ENCODE data around the gene FHIT.
A peak's percentile ranks its signal among the peaks of the same experiment; 100 is the strongest.

The FHIT gene

GRCh38 chr3:60517134-60517533, 734.1 kb downstream of the FHIT start:
- no peak for DNase-seq

DNA sequence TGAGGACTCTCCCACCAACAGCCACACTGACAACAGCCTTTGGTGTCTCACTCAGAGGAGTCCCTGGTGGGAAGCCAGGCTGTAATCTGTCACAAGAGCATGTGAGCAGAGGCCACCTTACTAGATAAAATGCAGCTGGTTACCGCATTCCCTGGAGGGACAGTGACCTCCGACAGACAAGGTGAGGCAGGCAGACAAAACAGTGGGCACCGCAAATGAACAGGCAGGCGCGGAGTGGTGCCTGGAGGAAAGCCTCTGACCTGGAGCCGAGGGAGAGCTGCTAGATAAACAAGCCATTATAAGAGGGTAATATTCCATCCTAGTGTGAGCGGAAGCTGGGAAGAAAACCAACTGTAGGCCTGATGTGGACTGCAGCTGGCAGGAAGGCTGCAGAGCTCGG, 736.4 kb downstream of the FHIT start:
- DNase-seq = peak; percentile 46

DNA sequence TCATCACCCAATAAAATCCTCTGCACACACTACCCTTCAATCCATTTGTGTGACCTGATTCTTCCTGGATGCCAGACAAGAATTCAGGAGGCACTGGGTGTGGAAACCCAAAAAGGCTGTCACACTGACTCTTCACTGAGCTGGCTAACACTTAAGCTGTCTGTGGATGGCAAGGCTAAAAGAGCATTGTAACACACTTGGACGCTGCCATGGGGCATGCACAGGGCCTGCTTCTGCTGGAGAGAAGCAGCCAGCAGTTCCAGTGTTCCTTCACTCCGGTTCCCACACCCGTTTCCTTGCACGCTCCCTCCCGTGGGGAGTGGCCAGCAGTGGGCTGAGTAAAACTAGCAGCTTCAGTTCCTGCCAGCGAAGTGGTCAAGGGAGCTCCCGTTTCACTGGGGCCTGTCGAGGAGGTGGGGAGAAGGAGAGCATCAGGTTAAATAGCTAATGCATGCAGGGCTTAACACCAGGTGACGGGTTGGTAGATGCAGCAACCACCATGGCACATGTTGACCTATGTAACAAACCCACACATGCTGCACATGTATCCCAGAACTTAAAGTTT, 737.1 kb downstream of the FHIT start:
- peak; percentile 6 for DNase-seq

DNA sequence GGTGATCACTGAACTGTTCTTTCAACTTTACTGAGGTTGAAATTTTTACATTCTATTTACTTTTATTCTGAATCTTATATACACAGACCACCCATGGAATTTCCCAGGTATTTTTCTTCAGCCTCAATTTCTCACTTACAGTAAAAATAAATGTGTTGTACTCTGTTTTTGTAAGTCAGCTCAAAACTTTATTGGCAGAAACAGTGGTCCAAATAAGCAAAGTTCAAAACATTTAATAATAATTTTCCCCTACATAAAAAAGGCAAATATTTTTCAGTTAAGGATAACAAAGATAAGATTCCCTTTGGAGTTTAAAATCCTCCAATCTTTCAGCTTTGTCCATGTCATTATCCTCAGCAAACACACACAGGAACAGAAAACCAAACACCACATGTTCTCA, 738.0 kb downstream of the FHIT start:
- no peak for DNase-seq

GRCh38 chr3:60512506-60512905, 738.7 kb downstream of the FHIT start:
- DNase-seq = no peak

DNA sequence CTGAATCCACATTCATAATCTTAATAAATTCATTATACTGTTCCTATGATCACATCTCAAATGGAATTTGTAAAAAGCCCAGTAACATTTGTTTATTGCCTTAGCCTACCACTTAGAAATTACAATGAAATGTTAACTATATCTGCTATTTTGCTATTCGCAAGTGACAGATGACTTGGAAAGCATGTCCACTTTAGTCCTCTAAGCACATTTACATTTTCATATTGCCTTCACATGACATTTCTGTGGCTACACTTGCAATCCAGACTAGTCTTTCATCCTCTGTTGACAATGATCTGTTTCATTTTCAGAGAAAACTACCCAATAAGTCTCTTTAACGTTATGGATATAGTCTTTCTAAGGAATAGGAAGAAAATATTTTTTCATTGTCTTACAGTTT, 741.8 kb downstream of the FHIT start:
- no peak for DNase-seq

DNA sequence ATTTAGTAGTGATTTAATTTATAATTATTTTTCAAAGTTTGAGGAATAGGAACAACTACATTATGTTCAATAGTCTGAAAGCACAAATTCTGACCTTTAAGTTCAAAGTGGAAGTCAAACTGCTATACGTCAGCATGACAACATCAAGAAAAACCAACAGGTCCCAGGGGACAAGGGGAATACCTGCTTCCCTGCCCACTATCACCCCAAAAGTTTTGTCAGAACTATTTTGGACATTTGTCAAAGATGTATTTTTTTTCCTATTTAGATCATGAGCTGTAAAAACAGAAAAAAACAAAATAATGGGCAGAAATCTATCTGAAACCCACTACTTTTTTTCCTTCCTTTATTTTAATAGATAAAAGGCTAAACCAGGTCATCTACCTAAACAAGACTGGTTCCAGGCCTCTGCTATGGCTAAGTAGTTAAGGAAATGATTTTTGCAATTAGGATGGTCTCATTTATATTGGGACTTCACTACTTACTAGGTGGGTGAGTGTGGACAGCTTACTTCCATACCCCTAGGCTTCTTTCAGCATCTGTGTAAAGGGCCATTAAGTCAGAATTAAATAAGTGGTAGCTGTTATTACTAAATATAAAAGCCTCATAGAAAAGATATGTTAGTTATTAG, 746.3 kb downstream of the FHIT start:
- DNase-seq = no peak

- DNase-seq = no peak
These were observed 749.9 kb downstream of the FHIT start for GRCh38 chr3:60501314-60501713.

DNA sequence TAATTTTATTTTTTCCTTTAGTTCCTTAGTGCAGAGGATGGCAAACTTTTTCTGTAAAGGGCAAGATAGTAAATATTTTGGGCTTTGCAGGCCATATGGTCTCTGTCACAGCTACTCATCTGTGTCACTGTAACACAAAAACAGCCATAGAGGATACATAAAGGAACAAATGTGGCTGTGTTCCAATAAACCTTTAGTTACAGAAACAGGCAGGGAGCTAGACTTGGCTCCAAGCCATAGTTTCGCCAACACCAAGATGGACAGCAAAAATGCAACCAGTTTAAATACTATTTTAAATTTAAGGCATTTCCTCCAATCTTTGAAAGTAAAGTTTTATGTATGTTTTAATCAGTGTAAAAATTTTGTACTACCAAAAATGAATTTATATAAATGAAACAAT, 753.4 kb downstream of the FHIT start:
- DNase-seq = no peak

DNA sequence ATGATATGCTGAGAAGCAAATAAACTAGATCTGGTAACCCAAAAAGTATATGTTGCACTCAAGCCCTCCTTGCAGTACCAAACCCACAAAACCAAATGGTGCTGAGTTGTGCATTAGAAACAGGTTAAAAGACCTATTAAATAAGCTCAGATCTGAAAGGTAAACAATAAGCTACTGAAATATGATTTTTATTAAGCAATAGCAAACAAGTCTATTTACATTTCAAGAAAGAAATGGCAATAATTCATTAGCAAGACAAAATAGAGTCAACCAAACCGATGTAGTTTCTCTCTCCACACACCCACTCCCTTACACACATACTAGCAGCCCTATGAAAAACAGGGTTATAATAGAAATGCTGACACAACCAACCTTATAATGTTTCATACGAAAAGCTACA, 760.3 kb downstream of the FHIT start:
- DNase-seq = no peak

DNA sequence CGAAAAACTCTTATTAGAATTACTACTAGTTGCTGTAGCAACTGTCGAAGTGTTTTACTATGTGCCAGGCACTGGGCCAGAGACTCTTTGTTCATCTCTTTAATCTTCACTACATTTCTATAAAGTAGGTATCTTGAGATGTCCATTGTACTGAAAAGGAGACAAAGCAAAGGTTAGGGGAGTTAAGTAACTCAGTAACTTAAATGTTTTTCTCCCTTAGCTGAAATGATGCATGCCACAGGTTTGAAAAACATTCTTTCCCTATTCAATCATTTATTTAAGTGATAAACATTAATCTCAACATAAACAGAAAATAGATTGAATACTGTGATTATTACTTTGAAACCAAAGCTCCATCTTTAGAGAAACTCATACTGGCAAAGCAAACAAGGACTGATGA, 776.2 kb downstream of the FHIT start:
- DNase-seq = no peak

- no peak for DNase-seq
These were observed 781.8 kb downstream of the FHIT start for GRCh38 chr3:60469481-60469880.

- DNase-seq = no peak
These were observed 787.6 kb downstream of the FHIT start for GRCh38 chr3:60463685-60464084.

DNA sequence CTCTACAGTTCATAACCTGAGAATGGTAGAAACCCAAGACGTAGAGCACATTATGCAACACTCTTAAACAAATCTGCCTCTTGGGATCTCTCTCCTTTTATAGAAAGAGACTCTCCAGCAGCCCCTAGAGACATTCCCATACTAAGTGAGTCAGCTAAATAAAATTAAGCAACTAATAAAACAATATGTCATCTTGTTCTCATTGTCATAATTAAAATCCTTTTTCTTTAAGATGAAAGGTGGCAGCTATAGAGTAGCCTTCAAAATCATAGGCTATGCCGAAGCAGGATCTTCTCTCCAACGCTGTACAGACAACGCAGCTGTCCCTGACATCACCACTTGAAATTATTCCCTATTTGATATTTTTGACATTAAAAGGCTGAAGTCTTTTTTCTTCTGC, 790.0 kb downstream of the FHIT start:
- DNase-seq = no peak

DNA sequence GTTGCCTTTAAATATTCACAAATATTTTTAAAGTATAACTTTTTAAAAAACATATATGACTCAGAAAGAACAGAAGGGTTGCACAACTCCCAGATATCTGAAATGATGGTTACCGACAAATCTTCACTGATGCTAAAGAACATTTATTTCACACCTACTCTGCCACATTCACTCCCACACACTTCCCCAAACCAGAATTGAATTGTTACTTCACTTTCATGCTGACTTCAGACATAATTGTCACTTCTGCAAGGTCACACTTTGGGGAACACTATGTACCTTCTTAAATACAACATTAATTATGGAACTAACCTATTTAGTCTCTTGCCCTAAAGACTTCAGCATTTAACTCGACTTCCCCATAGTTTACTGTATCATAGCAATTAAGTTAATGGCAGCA, 795.1 kb downstream of the FHIT start:
- no peak for DNase-seq

DNA sequence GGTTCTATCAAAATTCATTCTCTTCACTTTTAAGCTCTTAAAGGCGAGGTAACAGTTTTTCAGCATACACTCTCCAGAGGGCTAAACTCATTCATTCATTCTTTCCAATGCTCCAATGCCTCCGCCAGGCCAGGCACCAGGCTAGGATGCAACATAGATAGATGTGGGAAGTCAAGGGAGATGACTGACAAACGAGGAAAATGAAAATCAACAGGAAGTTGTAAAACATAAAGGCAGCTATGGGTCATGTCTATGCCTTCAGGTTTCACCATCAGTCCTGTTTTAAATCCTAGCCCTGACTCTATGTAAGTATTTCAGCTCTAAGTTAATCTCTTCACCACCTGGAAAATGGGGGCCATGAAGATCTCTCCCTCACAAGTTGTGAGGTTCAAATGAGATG, 797.9 kb downstream of the FHIT start:
- DNase-seq = no peak

DNA sequence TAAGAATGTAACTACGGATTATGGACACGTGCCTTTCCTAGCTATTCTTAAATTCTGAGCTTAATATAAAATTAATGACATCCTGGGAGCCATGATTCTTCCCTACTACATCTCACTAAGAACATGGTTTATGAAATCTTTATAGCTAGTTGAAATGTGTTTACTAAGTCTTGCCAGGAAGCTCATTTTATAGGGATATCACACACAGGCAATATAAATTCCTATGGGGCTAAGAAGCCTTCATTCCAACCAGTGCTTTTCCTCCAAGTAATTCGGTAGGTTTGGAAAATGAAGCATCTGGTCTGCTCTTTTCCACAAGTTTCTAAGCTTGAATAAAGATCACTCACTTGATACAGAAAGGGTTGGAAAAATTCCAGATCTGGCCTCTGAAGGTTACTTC, 802.6 kb downstream of the FHIT start:
- no peak for DNase-seq

- no peak for DNase-seq
These were observed 805.8 kb downstream of the FHIT start for GRCh38 chr3:60445446-60445845.

DNA sequence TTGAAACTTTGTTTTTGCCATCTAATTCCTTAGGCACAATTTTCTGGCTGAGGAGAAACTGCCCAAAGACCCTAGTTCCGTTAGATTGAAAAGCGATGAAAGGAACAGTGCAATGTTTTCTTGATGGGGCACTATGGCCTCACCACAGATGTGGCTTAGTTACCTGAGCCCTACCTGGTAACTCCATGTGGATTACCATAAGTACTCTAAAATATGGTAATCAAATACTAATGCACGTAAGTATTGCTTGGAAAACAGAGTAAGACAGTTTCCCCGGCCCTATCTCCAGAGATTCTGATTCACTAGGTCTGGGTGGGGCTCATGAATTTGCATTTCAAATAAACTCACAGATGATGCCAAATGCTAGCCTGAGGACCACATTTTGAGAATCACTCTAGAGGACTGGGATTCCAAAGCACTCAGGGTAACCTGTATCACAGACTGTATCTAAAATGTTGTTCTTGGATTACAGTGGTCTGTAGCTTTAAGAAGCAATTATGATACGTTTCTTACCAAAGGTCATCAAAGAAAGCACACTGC, 806.3 kb downstream of the FHIT start:
- DNase-seq = no peak

- DNase-seq = no peak
These were observed 810.4 kb downstream of the FHIT start for GRCh38 chr3:60440869-60441268.

DNA sequence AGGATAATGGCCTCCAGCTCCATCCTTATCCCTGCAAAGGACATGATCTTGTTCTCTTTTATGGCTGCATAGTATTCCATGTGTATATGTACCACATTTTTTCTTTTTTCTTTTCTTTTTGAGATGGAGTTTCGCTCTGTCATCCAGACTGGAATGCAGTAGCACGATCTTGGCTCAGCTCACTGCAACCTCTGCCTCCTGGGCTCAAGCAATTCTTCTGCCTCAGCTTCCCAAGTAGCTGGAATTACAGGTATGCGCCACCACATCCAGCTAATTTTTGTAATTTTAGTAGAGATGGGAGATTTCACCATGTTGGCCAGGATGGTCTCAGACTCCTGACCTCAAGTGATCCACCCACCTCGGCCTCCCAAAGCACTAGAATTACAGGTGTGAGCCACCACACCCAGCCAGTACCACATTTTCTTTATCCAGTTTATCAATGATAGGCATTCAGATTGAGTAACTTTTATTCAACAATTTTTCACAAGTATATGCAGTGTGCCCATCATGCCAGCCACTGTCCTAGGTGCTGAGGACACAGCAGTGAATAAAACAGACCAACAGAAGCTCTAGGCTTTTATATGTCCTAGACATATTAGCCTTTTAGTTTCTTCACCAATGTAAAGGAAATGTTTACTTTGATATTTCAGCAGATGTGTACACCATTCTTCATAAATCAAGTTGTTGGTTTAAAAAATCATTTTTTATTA, 815.2 kb downstream of the FHIT start:
- no peak for DNase-seq

- no peak for DNase-seq
These were observed 816.3 kb downstream of the FHIT start for GRCh38 chr3:60434950-60435349.

GRCh38 chr3:60434323-60434722, 816.9 kb downstream of the FHIT start:
- DNase-seq = no peak

DNA sequence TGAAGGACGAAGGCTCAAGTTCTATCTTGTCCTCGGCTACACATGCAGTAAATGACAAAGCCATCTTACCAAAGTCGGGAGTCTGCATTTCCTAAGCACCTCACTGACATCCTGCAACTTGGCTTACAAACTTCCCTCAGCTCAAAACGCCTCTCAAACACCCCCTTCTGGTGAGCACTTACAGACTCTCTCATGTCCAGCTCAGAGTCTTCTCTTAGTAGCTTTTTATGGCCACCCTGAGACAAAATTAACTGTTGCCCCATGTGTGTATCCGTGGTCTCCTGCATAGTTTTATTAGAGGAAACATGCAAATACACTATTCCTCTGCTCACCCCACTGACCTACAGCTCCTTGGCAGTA, 819.7 kb downstream of the FHIT start:
- no peak for DNase-seq

- DNase-seq = no peak
These were observed 821.0 kb downstream of the FHIT start for GRCh38 chr3:60430205-60430604.

All from NCI-H510A treated with DMSO at 0.1 percent for 48 hours (cell line).